SH-SY5Y (cell line): ENCODE measurements around the gene TXNRD1.

Experiments used
- GATA2 ChIP-seq: IDR thresholded peaks from 2 replicates; pipeline ENCODE4 v1.6.1; 2011; ENCODE audit warnings: mild to moderate bottlenecking, low read depth, low read length
- GATA3 ChIP-seq: IDR thresholded peaks from 2 replicates; pipeline ENCODE4 v1.6.1; 2011; ENCODE audit warnings: low read depth, mild to moderate bottlenecking, low read length, moderate library complexity

DNA sequence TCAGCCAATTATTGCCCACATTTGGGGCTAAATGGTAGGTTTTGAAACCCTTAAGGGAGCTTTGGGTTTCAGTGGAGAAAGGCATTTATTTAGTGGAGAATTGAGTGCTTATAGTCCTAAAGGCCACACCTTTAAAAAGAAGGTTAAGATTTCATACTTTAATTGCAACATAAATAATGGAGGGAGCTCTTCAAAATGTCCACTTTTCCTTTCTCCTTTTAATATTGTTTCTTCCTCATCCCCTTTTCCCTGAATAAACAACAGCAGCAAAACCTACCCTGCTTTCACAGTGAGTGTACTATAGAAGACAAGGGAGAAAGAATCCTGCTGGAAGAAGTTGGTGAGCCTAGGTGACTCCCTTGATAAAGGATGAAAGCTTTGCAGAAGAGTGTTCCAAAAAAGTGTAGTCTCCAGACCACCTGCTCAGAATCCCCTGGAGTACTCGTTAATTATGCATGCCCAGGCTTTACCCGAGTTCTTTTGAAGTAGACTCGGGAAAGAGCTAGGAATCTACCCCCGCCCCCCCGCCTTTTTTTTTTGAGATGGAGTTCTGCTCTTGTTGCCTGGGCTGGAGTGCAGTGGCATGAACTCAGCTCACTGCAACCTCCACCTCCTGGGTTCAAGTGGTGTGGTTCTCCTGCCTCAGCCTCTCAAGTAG lies 76.4 kb downstream of the TXNRD1 start:
- no peak for TF ChIP-seq GATA2
- TF ChIP-seq GATA3, result no peak
